Peyer's patch (tissue), 4 donors: ENCODE measurements around the gene GFOD1.

Source experiments
- CTCF ChIP-seq, 6 experiments: fragments of 450-650 bp in 4 of 6; fragments of 200-600 bp in 2 of 6; sonication (generic) in 1 of 6; IDR thresholded peaks; one replicate each; pipeline ENCODE4 v1.5.1; 2017 to 2019; ENCODE audit warnings: antibody characterized with exemption in 6 of 6, mild to moderate bottlenecking in 3 of 6, moderate library complexity in 1 of 6
- POLR2A ChIP-seq, 2 donors: fragments of 450-650 bp; IDR thresholded peaks; one replicate each; pipeline ENCODE4 v1.5.1; 2017; ENCODE audit warnings: antibody characterized with exemption in 2 of 2, mild to moderate bottlenecking in 2 of 2, moderate library complexity in 2 of 2

GRCh38 chr6:13336553-13336952, 150.8 kb downstream of the GFOD1 start:
- TF ChIP-seq CTCF (IDR thresholded peaks at IDR 0.05) (peak; percentile 79 to 97 (median 95)), POLR2A (IDR thresholded peaks at IDR 0.05) (peak in 1 of 2 donors; percentile 14)
